Loucy (cell line): ENCODE data around the gene XNDC1N.

Experiments used
- EZH2phosphoT487 ChIP-seq: fragments of 200-600 bp; IDR thresholded peaks from 2 replicates; pipeline ENCODE4 v1.6.1; 2018; ENCODE audit warnings: antibody characterized with exemption, mild to moderate bottlenecking, moderate library complexity, borderline replicate concordance
- TF ChIP-seq, protein P1 (sequence below): fragments of 200-600 bp; sonication (generic); conservative IDR thresholded peaks from 2 replicates; pipeline ENCODE4 v1.5.1; 2014; ENCODE audit warnings: mild to moderate bottlenecking, antibody characterized with exemption, low read length

DNA sequence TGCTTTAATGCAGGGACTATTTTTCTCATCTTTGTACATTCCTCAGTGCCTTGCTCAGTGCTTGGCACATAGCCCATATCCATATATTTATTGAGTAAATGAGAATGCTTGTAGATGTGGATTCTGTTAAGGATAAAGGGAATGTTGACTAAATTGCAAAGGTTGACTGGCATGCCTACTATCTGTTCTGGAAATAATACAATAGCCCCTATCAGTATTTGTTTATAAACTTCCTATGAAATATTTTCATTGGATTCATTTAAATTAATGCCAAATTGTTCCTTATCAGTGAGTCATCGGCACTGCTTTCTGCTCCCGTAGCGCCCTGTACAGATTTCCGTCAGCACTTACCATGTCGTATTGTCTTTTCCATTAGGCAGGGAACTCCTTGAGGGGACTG is 8.4 kb upstream of the XNDC1N start:
- TF ChIP-seq, protein P1, sequence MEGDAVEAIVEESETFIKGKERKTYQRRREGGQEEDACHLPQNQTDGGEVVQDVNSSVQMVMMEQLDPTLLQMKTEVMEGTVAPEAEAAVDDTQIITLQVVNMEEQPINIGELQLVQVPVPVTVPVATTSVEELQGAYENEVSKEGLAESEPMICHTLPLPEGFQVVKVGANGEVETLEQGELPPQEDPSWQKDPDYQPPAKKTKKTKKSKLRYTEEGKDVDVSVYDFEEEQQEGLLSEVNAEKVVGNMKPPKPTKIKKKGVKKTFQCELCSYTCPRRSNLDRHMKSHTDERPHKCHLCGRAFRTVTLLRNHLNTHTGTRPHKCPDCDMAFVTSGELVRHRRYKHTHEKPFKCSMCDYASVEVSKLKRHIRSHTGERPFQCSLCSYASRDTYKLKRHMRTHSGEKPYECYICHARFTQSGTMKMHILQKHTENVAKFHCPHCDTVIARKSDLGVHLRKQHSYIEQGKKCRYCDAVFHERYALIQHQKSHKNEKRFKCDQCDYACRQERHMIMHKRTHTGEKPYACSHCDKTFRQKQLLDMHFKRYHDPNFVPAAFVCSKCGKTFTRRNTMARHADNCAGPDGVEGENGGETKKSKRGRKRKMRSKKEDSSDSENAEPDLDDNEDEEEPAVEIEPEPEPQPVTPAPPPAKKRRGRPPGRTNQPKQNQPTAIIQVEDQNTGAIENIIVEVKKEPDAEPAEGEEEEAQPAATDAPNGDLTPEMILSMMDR = no peak
- TF ChIP-seq EZH2phosphoT487 = no peak
